HCT116 (cell line): ENCODE results near the gene NIF3L1.

ENCODE experiments used
- CTCF ChIP-seq, 3 experiments: fragments of 200-600 bp in 1 of 3; sonication (generic) in 1 of 3; IDR thresholded peaks in 2 of 3; conservative IDR thresholded peaks in 1 of 3; 2 replicates each; pipeline ENCODE4 v1.5.1; 2012 to 2017; ENCODE audit warnings: low read depth in 2 of 3, low read length in 2 of 3, antibody characterized with exemption in 1 of 3, borderline replicate concordance in 1 of 3, control low read depth in 1 of 3, mild to moderate bottlenecking in 1 of 3, mixed read lengths in 1 of 3, mixed run types in 1 of 3, moderate library complexity in 1 of 3; ENCODE audit not compliant: insufficient read depth in 1 of 3
- EZH2 ChIP-seq: fragments of 200-600 bp; sonication (generic); IDR thresholded peaks from 2 replicates; pipeline ENCODE4 v1.6.1; 2017; ENCODE audit warnings: antibody characterized with exemption, mixed run types
- MAX ChIP-seq: IDR thresholded peaks from 2 replicates; pipeline ENCODE4 v1.6.1; 2012
- POLR2A ChIP-seq: IDR thresholded peaks from 2 replicates; pipeline ENCODE4 v1.7.0; 2011; ENCODE audit warnings: borderline replicate concordance; ENCODE audit not compliant: insufficient read depth, insufficient read length; ENCODE audit errors: extremely low read depth
- POLR2AphosphoS5 ChIP-seq: IDR thresholded peaks from 2 replicates; pipeline ENCODE4 v1.6.1; 2011; ENCODE audit warnings: mild to moderate bottlenecking, low read depth, low read length, moderate library complexity
- RAD21 ChIP-seq: IDR thresholded peaks from 2 replicates; pipeline ENCODE4 v1.6.1; 2012; ENCODE audit warnings: low read depth, mild to moderate bottlenecking
- REST ChIP-seq: IDR thresholded peaks from 2 replicates; pipeline ENCODE4 v1.6.1; 2012; ENCODE audit warnings: low read depth
- ZBTB33 ChIP-seq: IDR thresholded peaks from 2 replicates; pipeline ENCODE4 v1.6.1; 2011; ENCODE audit warnings: mild to moderate bottlenecking, low read length, moderate library complexity; ENCODE audit not compliant: insufficient replicate concordance; ENCODE audit errors: extremely low read depth

GRCh38 chr2:200843993-200844948 is 44.9 kb upstream of the NIF3L1 start:
- TF ChIP-seq POLR2A (no peak), CTCF (IDR thresholded peaks at IDR 0.05 in 2 of 3, conservative IDR thresholded peaks at IDR 0.05 in 1 of 3; ENCODE audit: borderline replicate concordance in 1 of 3, insufficient read depth in 1 of 3, low read depth in 2 of 3, low read length in 2 of 3) (no peak), RAD21 (no peak), MAX (no peak), EZH2 (no peak), ZBTB33 (no peak), REST (no peak), POLR2AphosphoS5 (no peak)
